Heart left ventricle (tissue), 16 donors: ENCODE measurements around the gene SLAMF8. TPM values are rescaled to one million over a fixed set of nuclear protein-coding genes. Genes with fewer than 3 reads are reported as not detected.

ENCODE experiments used
- ATAC-seq, 4 donors: fragments of 200-7000 bp; cut with Tn5 transposase; one replicate each; pipeline ENCODE4 v1.9.1; 2020 to 2022; ENCODE audit warnings: moderate library complexity in 4 of 4, mild to moderate bottlenecking in 3 of 4, moderate number of reproducible peaks in 1 of 4
- DNase-seq, 5 donors: peaks; one replicate each; pipeline ENCODE4 v3.0.0-alpha.2; 2020
- H3K27ac ChIP-seq, 12 donors: fragments of 200-600 bp; sonication (generic) in 4 of 12; one replicate each; pipeline versions ENCODE4 v1.5.0 to v1.8.0; 2016 to 2022; ENCODE audit warnings: mild to moderate bottlenecking in 2 of 12
- H3K27me3 ChIP-seq, 9 donors: fragments of 200-600 bp; sonication (generic) in 2 of 9; one replicate each; pipeline versions ENCODE4 v1.5.1 to v1.8.0; 2016 to 2022; ENCODE audit warnings: mild to moderate bottlenecking in 3 of 9
- H3K36me3 ChIP-seq, 9 donors: fragments of 200-600 bp; sonication (generic) in 2 of 9; one replicate each; pipeline versions ENCODE4 v1.5.0 to v1.8.0; 2018 to 2022; ENCODE audit warnings: mild to moderate bottlenecking in 2 of 9
- H3K4me1 ChIP-seq, 12 donors: fragments of 200-600 bp; sonication (generic) in 4 of 12; one replicate each; pipeline versions ENCODE4 v1.5.0 to v1.8.0; 2016 to 2022; ENCODE audit warnings: mild to moderate bottlenecking in 3 of 12
- H3K4me3 ChIP-seq, 12 donors: fragments of 200-600 bp; sonication (generic) in 4 of 12; one replicate each; pipeline versions ENCODE4 v1.5.0 to v1.8.0; 2017 to 2022; ENCODE audit warnings: mild to moderate bottlenecking in 9 of 12, moderate library complexity in 4 of 12
- H3K9me3 ChIP-seq, 12 donors: fragments of 200-600 bp; sonication (generic) in 4 of 12; one replicate each; pipeline versions ENCODE4 v1.5.0 to v1.8.0; 2016 to 2022; ENCODE audit warnings: mild to moderate bottlenecking in 1 of 12
- CTCF ChIP-seq, 12 donors: fragments of 200-600 bp; sonication (generic) in 4 of 12; IDR thresholded peaks; one replicate each; pipeline versions ENCODE4 v1.5.0 to v1.8.0; 2018 to 2022; ENCODE audit warnings: antibody characterized with exemption in 12 of 12, mild to moderate bottlenecking in 5 of 12
- POLR2A ChIP-seq, 2 donors: fragments of 450-650 bp; IDR thresholded peaks; one replicate each; pipeline ENCODE4 v1.6.1; 2017; ENCODE audit warnings: antibody characterized with exemption in 2 of 2, mild to moderate bottlenecking in 2 of 2, moderate library complexity in 2 of 2
- WGBS, 4 donors: extraction: QIAGEN DNeasy Blood & Tissue Kit in 2 of 4; methylation state at CpG; one replicate each; pipeline versions ENCODE4 v1.1.5 to v1.1.7; 2013 to 2018; 5-methylcytosine and 5-hydroxymethylcytosine counted together
- intact Hi-C, 10 donors: fragments of 100-400 bp; cut with DNase I; formaldehyde crosslinking; loops; one replicate each; pipeline versions ENCODE4 v1.11.1 to v1.14.2; 2022
- polyA plus RNA-seq, 2 donors: library from polyadenylated mRNA; stranded (reverse); fragments of 200-250 nt; gene quantifications; one replicate each; pipeline ENCODE4 v1.2.3, GENCODE V29; 2013
- total RNA-seq, 9 donors: library from RNA; depleted of rRNA in 2 of 9; stranded (reverse); fragments of >200 nt in 2 of 9; fragmentation: NEBNext Ultra II Directional in 3 of 9; extraction: Animal tissue kit (Norgen Biotek cat#: 25700) in 3 of 9; gene quantifications; one replicate each; pipeline versions ENCODE4 v1.1.0 to v1.2.4, GENCODE V29; 2016 to 2023
- donor health status: ischemic (EF 13 %, LVEDD 7.1; RV severe dilation, severe dysfunction).
- donor health status: healthy with polysubstance abuse.
- donor health status: DM: no; HTN: yes; CAD: no.
- donor health status: DM: no; HTN: no; CAD: no.
- donor health status: ischemic (EF 25% LVEDD 6.9; RV normal size, moderate dysfunction).
- donor health status: ischemic (EF 25% LVEDD 5.7; RV mildly dilated, moderate dysfunction).
- donor health status: healthy.
- donor health status: DM: yes; HTN: yes; CAD: no.
- donor health status: ischemic (EF 35%, LVEDD 5.7; RV mildly dilated, moderate dysfunction).
- donor health status: nonischemic (EF 11% LVEDD 7.7; RV severe dilation, severe dysfunction).
- donor health status: DM: yes; HTN: yes; CAD: no.
- donor health status: PGD.
- donor health status: ischemic (EF 29% LVEDD 5.4; RV normal size, mild dysfunction).
- donor health status: nonischemic (EF 23%, LVEDD 6.1; RV moderate dilation, normal function).

The SLAMF8 gene
- total and polyA plus RNA-seq, 11 donors, result 0.50 to 44.9 (median 1.5) TPM

GRCh38 chr1:159817276-159818041, 9.2 kb upstream of the SLAMF8 start:
- no peak for DNase-seq
- no peak for ATAC-seq
- Histone ChIP-seq H3K4me3 (no peak overlapping the region), H3K9me3 (no peaks in the 10 kb centered on the region), H3K4me1 (peaks cover 0 to 7% (median 0%) of the 10 kb centered on the region in 12 donors), H3K27me3 (peaks cover 0 to 15% (median 0%) of the 10 kb centered on the region in 9 donors), H3K27ac (no peak overlapping the region), H3K36me3 (no peaks in the 10 kb centered on the region)
- TF ChIP-seq CTCF (IDR thresholded peaks at IDR 0.05) (no peak), POLR2A (IDR thresholded peaks at IDR 0.05) (no peak)
- intact Hi-C loops, result no loop called here
- WGBS, 4 donors, result 86 to 92% (median 91%) methylated on average over 11 of the region's 11 CpGs

GRCh38 chr1:159821171-159821867, 5.4 kb upstream of the SLAMF8 start:
- DNase-seq, result no peak
- WGBS, 4 donors, result 52 to 83% (median 77%) methylated on average over 9 of the region's 9 CpGs
- Histone ChIP-seq H3K27me3 (peaks cover 0 to 21% (median 0%) of the 10 kb centered on the region in 9 donors), H3K4me1 (peaks cover 0 to 39% (median 0%) of the 10 kb centered on the region in 12 donors), H3K9me3 (no peaks in the 10 kb centered on the region), H3K36me3 (no peaks in the 10 kb centered on the region), H3K4me3 (no peak overlapping the region), H3K27ac (no peak overlapping the region)
- intact Hi-C loops, result no loop called here
- ATAC-seq, result peak in 1 of 4 donors; percentile 73
- no peak for TF ChIP-seq POLR2A (IDR thresholded peaks at IDR 0.05)
- TF ChIP-seq CTCF (IDR thresholded peaks at IDR 0.05), result no peak

GRCh38 chr1:159823406-159823805, 3.3 kb upstream of the SLAMF8 start:
- DNase-seq (no peak), ATAC-seq (no peak)
- no peak overlapping the region for H3K4me3 ChIP-seq
- intact Hi-C loops, result no loop called here
- H3K27ac ChIP-seq, result no peak overlapping the region
- no peak for TF ChIP-seq POLR2A (IDR thresholded peaks at IDR 0.05)
- TF ChIP-seq CTCF (IDR thresholded peaks at IDR 0.05), result no peak
- H3K27me3 ChIP-seq, result peaks cover 0 to 21% (median 0%) of the 10 kb centered on the region in 9 donors
- H3K4me1 ChIP-seq, result peaks cover 0 to 59% (median 0%) of the 10 kb centered on the region in 12 donors
- H3K9me3 ChIP-seq, result no peaks in the 10 kb centered on the region
- no peaks in the 10 kb centered on the region for H3K36me3 ChIP-seq
- 14 to 41% (median 23%) methylated on average over 7 of the region's 7 CpGs for WGBS, 4 donors

GRCh38 chr1:159825564-159825963, 1.1 kb upstream of the SLAMF8 start:
- Histone ChIP-seq H3K4me3 (peak overlapping the region in 1 of 12 donors; percentile 58), H3K27ac (peak overlapping the region in 1 of 12 donors; percentile 91), H3K4me1 (peaks cover 0 to 80% (median 0%) of the 10 kb centered on the region in 12 donors), H3K9me3 (no peaks in the 10 kb centered on the region), H3K36me3 (no peaks in the 10 kb centered on the region), H3K27me3 (peaks cover 0 to 21% (median 0%) of the 10 kb centered on the region in 9 donors)
- intact Hi-C loops, result no loop called here
- no peak for ATAC-seq
- TF ChIP-seq POLR2A (IDR thresholded peaks at IDR 0.05), result no peak
- no peak for TF ChIP-seq CTCF (IDR thresholded peaks at IDR 0.05)
- DNase-seq, result no peak
- WGBS, 4 donors, result 60 to 67% (median 62%) methylated on average over 3 of the region's 3 CpGs
